Left colon (tissue), 2 donors: ENCODE results near the gene ETV3. TPM values are rescaled to one million over a fixed set of nuclear protein-coding genes. Genes with fewer than 3 reads are reported as not detected.
"Not testable (repeated sequence)": the region's sequence is repeated elsewhere in the genome, so short reads cannot be mapped to it uniquely, and the experiment has no call there.

Experiments used
- ATAC-seq: fragments of 200-7000 bp; cut with Tn5 transposase; one replicate; pipeline ENCODE4 v1.9.1; 2020; ENCODE audit warnings: mild to moderate bottlenecking, moderate library complexity
- DNase-seq, 2 donors: peaks; one replicate each; pipeline ENCODE4 v3.0.0-alpha.2; 2020
- intact Hi-C, 2 donors: fragments of 100-400 bp; cut with DNase I in 1 of 2; cut with micrococcal nuclease in 1 of 2; formaldehyde crosslinking; loops; one replicate each; pipeline versions ENCODE4 v1.11.2 to v1.14.0; 2022; cut with DNase I, micrococcal nuclease
- total RNA-seq, 2 donors: library from RNA; stranded (reverse); fragmentation: NEBNext Ultra II Directional; extraction: Animal tissue kit (Norgen Biotek cat#: 25700); gene quantifications; one replicate each; pipeline ENCODE4 v1.2.1, GENCODE V29; 2021
- donor health status: DM: no; HTN: no; CAD: no.
- donor health status: DM: yes; HTN: yes; CAD: no.

ETV3 gene
- total RNA-seq, 2 donors from 2014 or later: 27.9 to 32.5 TPM

GRCh38 chr1:157104598-157105293, 33.4 kb downstream of the ETV3 start:
- no peak for DNase-seq
- intact Hi-C loops: no loop called here

DNA sequence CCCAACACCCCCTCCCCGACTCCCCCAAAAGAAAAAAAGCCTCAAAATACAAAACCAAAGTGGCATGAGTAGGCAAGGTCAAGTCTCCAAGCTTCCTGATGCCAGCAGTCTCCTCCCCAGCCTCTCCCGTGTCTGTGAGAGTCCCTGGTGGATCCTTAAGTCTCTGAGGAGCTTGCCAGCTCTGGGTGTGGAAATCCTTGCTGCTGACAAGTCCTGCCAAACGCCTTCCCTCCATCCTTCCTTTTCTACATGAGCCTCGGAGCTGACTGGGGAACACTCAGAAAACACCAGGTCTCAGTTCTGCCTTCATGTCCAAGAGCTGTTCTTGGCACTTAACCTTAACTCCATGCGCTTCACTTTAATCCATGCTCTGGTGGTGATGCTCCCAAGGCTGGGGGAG, 34.9 kb downstream of the ETV3 start:
- intact Hi-C loops: no loop called here
- no peak for ATAC-seq
- no peak for DNase-seq

More at GRCh38 chr1:157104598-157105293, 33.4 kb downstream of the ETV3 start:
- ATAC-seq: no peak

DNA sequence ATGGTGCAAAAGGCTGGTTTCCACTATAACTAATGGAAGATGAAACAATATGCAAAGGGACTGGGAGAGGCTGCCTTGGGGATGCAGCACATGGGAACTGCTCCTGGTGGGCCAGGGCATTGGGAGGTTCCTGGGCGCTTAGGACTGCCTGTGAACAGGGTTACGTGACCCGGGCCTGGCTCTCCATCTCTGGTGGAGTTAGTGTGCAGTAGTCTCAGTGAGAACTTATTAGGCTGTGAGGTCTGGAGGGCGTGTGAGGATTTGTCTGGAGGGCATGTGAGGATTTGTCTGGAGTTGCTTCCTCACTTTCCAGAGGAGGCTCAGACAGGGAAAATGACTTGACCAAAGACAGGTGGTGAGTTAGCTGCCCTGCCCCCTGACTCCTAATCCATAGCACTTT, 37.0 kb downstream of the ETV3 start:
- no peak for ATAC-seq
- no peak for DNase-seq

GRCh38 chr1:157099633-157100009, 38.6 kb downstream of the ETV3 start, which contains the start of gene ETV3L:
TSS of gene ETV3L (minus strand) at chr1:157099808. CDS start at chr1:157099523, 285 bp downstream.
- no peak for DNase-seq

More for the DNA sequence above, 37.0 kb downstream of the ETV3 start:
- intact Hi-C loops: no loop called here

GRCh38 chr1:157098987-157099632, 39.1 kb downstream of the ETV3 start:
- intact Hi-C loops, DNase-seq, ATAC-seq: not testable (repeated sequence)

More at GRCh38 chr1:157099633-157100009, 38.6 kb downstream of the ETV3 start, which contains the start of gene ETV3L:
- no peak for ATAC-seq
- intact Hi-C loops: no loop called here

GRCh38 chr1:157098519-157098918, 39.7 kb downstream of the ETV3 start:
- intact Hi-C loops: no loop called here
- ATAC-seq: no peak
- no peak for DNase-seq

- intact Hi-C loops: no loop called here
- ATAC-seq (no peak), DNase-seq (no peak)
These were observed 40.5 kb downstream of the ETV3 start for GRCh38 chr1:157097692-157098091.

- ATAC-seq (no peak), DNase-seq (no peak)
- intact Hi-C loops: no loop called here
These were observed 41.3 kb downstream of the ETV3 start for GRCh38 chr1:157096881-157097280.

DNA sequence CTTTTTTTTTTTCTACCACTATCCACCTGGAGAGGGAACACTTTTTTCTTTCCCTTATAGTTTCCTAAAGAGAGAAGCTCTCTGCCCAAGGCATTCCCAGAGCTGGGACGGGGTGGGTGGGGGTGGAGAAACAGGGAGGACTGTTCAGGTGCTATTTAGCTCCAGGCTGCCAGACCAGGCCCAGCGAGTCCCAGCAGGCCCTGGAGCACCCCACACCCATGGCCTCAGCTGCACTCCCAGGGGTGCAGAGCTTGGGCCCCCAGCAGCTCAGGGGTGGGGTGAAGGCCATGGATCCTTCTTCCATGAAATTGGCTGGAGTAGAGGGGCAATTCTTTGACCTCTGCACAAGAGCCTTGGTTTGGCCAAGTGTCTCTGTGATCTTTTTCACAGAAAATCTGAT, 42.6 kb downstream of the ETV3 start:
- no peak for ATAC-seq
- intact Hi-C loops: no loop called here
- no peak for DNase-seq

GRCh38 chr1:157095091-157095490, 43.1 kb downstream of the ETV3 start:
- ATAC-seq: no peak
- intact Hi-C loops: no loop called here
- no peak for DNase-seq

- DNase-seq (peak in 1 of 2 donors; percentile 15), ATAC-seq (no peak)
- intact Hi-C loops: no loop called here
These were observed 45.4 kb downstream of the ETV3 start for GRCh38 chr1:157092831-157093230.

GRCh38 chr1:157091668-157092273, 46.4 kb downstream of the ETV3 start:
- intact Hi-C loops: loop anchor here in 1 of 2 donors (2.0 kb wide), 1 partner anchor 65 kb away; no protein-coding TSS in a partner anchor
- DNase-seq (no peak), ATAC-seq (no peak)

- DNase-seq (no peak), ATAC-seq (no peak)
- intact Hi-C loops: loop anchor here in 1 of 2 donors (2.0 kb wide), 1 partner anchor 66 kb away; no protein-coding TSS in a partner anchor
These were observed 47.0 kb downstream of the ETV3 start for GRCh38 chr1:157091186-157091585.

GRCh38 chr1:157090771-157091170, 47.4 kb downstream of the ETV3 start:
- ATAC-seq (no peak), DNase-seq (no peak)
- intact Hi-C loops: loop anchor here in 1 of 2 donors (2.0 kb wide), 1 partner anchor 66 kb away; no protein-coding TSS in a partner anchor

- ATAC-seq (peak; percentile 93), DNase-seq (peak; percentile 72 to 92)
- intact Hi-C loops: loop anchor here in 1 of 2 donors (2.0 kb wide), 1 partner anchor 67 kb away; no protein-coding TSS in a partner anchor
These were observed 48.0 kb downstream of the ETV3 start for GRCh38 chr1:157090196-157090647.

GRCh38 chr1:157089789-157090188, 48.4 kb downstream of the ETV3 start:
- intact Hi-C loops: loop anchor here (2.0 to 5.0 kb wide), 2 partner anchors 67 to 68 kb away; no protein-coding TSS in a partner anchor
- DNase-seq (no peak), ATAC-seq (peak; percentile 24)

GRCh38 chr1:157088607-157089006, 49.6 kb downstream of the ETV3 start:
- DNase-seq (no peak), ATAC-seq (no peak)
- intact Hi-C loops: loop anchor here in 1 of 2 donors (5.0 kb wide), 1 partner anchor 69 kb away; no protein-coding TSS in a partner anchor

GRCh38 chr1:157087030-157087429, 51.2 kb downstream of the ETV3 start:
- no peak for ATAC-seq
- intact Hi-C loops: loop anchor here in 1 of 2 donors (5.0 kb wide), 1 partner anchor 70 kb away; no protein-coding TSS in a partner anchor
- DNase-seq: no peak

GRCh38 chr1:157086299-157086698, 51.9 kb downstream of the ETV3 start:
- no peak for ATAC-seq
- no peak for DNase-seq
- intact Hi-C loops: loop anchor here in 1 of 2 donors (5.0 kb wide), 1 partner anchor 71 kb away; no protein-coding TSS in a partner anchor
